ENCODE data around the gene TUBB4B.

Gene TUBB4B

GRCh38 chr9:137275588-137276472 lies 34.7 kb downstream of the TUBB4B start (continued):
- TF ChIP-seq ZNF837 (tag by site-specific recombination; IDR thresholded peaks at IDR 0.05) (no peak), MYNN (tag by site-specific recombination; IDR thresholded peaks at IDR 0.05; ENCODE audit: borderline replicate concordance) (no peak), YY2 (tag by site-specific recombination; IDR thresholded peaks at IDR 0.05) (no peak), ZFP69B (tag by site-specific recombination; IDR thresholded peaks at IDR 0.05) (no peak), ZNF600 (tag by site-specific recombination; IDR thresholded peaks at IDR 0.05) (peak; percentile 28; the same call in 1 of the 2 replicates), ZNF610 (tag by site-specific recombination; IDR thresholded peaks at IDR 0.05; ENCODE audit: borderline replicate concordance) (no peak), ZNF629 (tag by site-specific recombination; IDR thresholded peaks at IDR 0.05) (no peak), ZBTB6 (tag by site-specific recombination; IDR thresholded peaks at IDR 0.05) (no peak), GLI4 (tag by site-specific recombination; IDR thresholded peaks at IDR 0.05) (no peak), ZNF830 (tag by site-specific recombination; IDR thresholded peaks at IDR 0.05; ENCODE audit: low read depth) (no peak), BCL11A (tag by site-specific recombination; IDR thresholded peaks at IDR 0.05; ENCODE audit: low read depth) (no peak), ZNF266 (tag by site-specific recombination; IDR thresholded peaks at IDR 0.05; ENCODE audit: low read depth) (no peak), ZNF18 (tag by site-specific recombination; IDR thresholded peaks at IDR 0.05) (no peak), WT1 (tag by site-specific recombination; IDR thresholded peaks at IDR 0.05) (no peak), ZNF707 (tag by site-specific recombination; IDR thresholded peaks at IDR 0.05) (no peak), ZBTB10 (tag by site-specific recombination; IDR thresholded peaks at IDR 0.05) (peak; percentile 24; the same call in 1 of the 2 replicates), ZBTB26 (tag by site-specific recombination; optimal IDR thresholded peaks at IDR 0.05) (no peak), ZNF394 (tag by site-specific recombination; IDR thresholded peaks at IDR 0.05; ENCODE audit: borderline replicate concordance) (no peak), CTCF (tag by site-specific recombination; IDR thresholded peaks at IDR 0.05) (0 out of 2 replicates have a peak, but pooled peaks have one; percentile 39), ZNF792 (tag by site-specific recombination; IDR thresholded peaks at IDR 0.05) (no peak), ZNF26 (tag by site-specific recombination; IDR thresholded peaks at IDR 0.05) (no peak), ZSCAN18 (tag by site-specific recombination; IDR thresholded peaks at IDR 0.05) (no peak), ZBTB1 (tag by site-specific recombination; IDR thresholded peaks at IDR 0.05) (no peak), HIC1 (tag by site-specific recombination; IDR thresholded peaks at IDR 0.05) (no peak), ZNF785 (tag by site-specific recombination; IDR thresholded peaks at IDR 0.05) (no peak)

Data from HEK293 (cell line).